Measurements from ENCODE around the gene RAP1A.

GRCh38 chr1:111598544-111598943 lies 21.0 kb upstream of the RAP1A start:
- no peak for TF ChIP-seq POLR2A (IDR thresholded peaks at IDR 0.05; ENCODE audit: low read depth, low read length)
- no peak for TF ChIP-seq MAX (IDR thresholded peaks at IDR 0.05; ENCODE audit: insufficient read depth, insufficient read length)
- no peak for TF ChIP-seq CTCF (IDR thresholded peaks at IDR 0.05; ENCODE audit: extremely low read depth in 1 of 2, insufficient read depth in 1 of 2, low read depth in 1 of 2, low read length in 2 of 2)
- TF ChIP-seq POLR2AphosphoS5 (IDR thresholded peaks at IDR 0.05; ENCODE audit: insufficient read depth, low read depth, low read length), result no peak
